NCI-H774 (cell line): ENCODE results near the gene BSPRY.
A peak's percentile ranks its signal among the peaks of the same experiment; 100 is the strongest.
"Not testable (repeated sequence)": the region's sequence is repeated elsewhere in the genome, so short reads cannot be mapped to it uniquely, and the experiment has no call there.

Experiments
- DNase-seq: peaks from one replicate; lab custom pipeline; 2025; lab: John Stamatoyannopoulos, UW

Gene BSPRY

DNA sequence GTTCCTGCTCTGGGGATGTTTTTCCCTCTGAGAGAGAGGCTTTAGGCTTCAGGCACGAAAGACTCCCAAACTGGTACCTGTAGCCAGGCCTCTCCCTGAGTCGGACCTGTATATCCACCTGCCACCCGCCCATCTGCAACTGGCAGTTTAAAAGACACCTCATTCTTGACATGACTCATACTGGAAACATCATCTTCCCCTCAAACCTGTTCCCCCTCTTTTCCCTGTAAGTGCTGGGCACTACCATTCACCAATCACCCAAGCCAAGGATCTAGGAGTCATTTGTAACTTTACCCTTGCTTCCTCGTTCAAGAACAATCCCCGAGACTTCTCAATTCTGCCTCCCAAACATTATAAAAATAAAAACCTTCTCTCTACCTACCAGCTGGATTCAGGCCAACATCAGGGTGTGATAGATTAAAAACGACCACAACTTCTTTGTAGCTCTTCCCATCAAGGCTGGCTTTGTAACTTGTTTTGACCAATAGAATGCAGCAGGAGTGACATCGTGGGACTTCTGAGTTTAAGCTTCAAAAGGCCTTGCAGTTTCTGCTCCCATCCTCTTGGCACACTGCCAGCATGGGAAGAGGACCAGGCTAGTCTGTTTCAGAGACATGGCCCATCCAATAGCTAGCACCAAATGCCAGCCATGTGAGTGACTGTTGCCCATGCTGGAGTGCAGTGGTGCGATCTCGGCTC lies 7.5 kb upstream of the BSPRY start:
- DNase-seq, result no peak

DNA sequence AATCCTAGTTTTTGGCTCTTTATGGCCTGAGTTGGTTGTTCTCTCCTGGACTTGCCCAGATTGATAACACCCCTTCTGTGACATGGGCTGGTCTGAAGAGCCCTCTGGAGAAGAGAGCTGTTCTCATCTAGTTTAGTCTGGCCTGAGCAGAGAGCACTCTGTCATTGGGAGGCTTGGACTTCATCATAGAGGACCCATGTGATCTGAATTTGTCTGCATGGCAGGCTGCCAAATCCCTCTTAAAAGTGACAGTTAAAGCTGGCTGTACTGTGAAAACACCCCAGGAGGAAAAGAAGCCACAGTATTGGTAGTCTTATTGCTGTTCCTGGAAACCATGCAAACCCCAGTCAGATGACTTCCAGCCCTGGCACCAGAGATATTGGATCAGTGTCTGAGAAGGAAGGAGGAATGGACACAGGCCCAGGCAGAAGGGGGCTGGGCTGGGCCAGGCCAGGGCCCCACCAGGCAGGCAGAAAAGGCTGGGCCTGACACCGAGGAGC lies 5.6 kb upstream of the BSPRY start:
- peak; percentile 59 for DNase-seq

DNA sequence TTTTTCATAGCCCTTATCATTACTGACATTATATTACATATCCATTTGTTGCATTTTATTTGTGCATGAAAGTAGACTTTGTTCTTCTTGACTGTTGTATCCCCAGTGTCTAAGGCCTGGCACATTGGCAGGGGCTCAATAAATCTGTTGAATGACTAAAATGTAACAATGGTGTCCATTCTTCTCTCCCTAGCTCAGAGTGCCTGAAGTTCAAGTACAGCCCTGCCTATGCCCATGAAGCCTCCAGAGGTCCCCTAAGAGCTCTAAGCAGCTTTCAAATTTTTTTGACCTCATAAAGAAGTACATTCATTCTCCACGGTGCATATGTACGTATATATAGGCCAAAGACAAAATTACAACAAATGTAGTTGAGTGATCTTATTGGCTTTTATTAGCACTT lies 4.2 kb upstream of the BSPRY start:
- DNase-seq, result no peak

DNA sequence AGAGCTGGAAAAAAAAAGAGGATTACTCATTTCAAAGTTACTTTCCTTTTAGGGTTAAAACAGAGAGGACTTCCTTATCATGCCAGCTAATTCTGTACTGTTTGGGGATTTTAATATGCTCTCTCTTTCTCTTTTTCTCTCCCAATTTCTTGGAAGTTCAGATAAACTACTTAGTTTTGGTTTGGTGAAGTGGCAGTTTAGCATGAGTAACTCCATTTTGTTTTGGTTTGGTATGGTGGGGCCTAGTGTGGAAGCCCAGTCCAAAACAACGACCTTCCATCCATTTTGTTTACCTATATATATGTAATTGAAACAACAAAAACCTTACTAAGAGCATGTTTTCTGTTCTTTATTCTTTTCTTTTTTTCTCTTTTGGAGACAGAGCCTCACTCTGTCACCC lies 3.7 kb upstream of the BSPRY start:
- DNase-seq, result no peak

DNA sequence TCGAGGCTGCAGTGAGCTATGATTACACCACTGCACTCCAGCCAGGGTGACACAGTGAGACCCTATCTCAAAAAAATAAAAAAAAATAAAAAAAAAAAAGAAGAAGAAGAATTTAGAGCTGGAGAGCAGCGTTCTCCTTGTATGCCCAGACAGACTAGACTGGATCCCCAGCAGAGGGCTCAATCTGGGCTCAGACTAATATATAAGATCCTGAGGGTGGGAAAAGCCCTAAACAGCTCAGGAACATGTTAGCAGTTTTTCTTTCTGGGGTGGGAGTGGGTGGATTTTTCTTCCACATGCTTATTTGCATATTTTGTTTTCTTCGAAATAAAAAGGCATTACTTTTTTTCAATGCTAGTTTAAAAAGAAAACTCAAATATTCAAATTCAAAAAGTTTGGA lies 904 bp upstream of the BSPRY start:
- DNase-seq, result no peak

DNA sequence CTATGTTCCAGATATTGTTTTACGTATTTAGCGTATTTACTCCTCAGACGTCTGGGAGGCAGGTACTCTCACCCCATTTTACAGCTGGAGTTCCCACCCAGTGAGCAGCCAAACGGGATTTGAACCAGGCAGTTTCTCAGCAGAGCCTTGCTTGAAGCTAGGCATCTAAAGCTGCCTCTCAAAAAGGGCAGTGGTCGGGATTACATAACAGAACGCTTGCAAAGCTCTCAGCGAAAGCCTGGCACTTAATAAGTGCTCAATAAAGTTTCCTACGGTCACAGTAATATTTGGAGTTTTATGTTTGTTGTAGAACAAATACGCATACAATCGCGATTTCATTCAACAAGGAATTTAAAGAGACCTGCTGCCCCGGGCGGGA lies 286 bp upstream of the BSPRY start:
- DNase-seq, result no peak

DNA sequence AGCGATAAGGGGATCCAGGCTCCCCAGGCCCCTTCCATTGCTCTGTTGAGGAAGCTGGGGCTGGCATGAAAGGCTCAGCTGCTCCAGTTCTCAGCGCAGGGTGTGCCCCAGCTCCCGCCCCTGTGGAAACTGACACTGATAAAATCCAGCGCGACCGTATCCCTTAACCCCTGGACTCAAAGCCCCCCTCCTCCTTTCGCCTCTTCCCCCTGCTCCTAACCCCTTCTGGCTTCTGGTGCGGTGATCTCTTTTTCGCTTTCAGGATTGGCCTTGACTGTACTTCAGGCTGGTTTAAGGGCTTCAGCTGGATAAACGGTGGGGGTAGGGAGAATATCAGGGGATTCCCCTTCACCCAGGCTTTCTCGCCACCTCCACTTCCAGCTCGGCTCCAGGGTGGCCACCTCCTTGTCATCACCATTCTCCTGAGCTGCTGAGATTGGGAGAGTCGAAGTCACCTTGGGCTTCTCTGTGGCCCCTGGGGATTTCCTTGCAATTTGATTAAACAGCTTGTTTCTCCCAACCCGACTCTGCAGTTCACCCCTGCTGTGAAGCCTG lies 843 bp downstream of the BSPRY start:
- DNase-seq, result no peak

DNA sequence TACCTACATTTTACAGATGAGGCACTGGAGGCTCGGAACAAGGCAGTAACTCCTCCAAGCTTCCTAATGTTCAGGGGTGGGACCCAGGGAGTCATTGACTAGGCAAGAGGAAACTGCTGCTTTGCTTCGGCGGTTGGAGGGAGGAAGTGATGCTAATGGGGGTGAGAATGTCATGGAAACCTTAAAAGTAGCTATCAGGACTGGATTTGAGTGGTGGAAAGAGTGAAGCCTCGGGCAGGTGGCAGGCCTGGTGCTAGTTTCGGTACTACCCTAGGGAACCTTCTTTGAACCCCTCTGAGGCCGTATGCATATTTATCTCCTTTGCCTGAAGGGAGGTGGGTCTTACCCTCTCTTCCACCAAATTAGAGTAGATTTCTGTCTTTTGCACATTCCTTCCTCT lies 1.6 kb downstream of the BSPRY start:
- DNase-seq, result no peak

DNA sequence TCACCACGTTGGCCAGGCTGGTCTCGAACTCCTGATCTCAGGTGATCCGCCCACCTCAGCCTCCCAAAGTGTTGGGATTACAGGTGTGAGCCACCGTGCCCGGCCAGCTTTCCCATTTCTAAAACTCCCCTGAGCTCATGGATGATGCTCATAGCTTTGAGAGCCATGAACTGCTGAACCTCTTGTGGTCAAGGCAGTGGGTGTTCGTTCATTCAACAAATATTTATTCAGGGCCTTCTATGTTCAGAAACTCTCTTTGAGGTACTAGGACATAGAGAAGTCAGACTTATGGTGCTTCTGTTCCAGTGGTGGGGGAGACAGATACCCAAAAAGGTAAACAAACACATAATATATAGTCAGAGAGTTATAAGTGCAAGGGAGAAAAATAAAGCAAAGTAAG lies 2.7 kb downstream of the BSPRY start:
- DNase-seq, result no peak

DNA sequence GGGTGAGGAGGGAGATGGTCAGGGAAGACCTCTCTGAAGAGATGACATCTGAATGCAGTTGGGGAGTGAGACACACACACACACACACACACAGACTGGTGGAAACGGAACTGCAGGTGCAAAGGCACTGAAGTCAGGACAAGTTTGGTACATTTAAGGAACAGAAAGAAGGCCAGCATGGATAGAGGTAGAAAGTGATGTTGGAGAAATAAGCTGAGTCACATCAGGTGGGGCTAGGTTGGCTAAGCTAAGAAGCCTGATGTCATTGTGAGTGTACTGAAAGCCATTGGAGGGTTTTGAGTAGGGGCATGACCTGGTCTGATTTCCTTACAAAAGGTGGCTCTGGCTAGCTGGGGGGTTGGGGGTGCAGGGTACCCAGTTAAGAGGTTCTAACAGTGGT lies 3.1 kb downstream of the BSPRY start:
- no peak for DNase-seq

DNA sequence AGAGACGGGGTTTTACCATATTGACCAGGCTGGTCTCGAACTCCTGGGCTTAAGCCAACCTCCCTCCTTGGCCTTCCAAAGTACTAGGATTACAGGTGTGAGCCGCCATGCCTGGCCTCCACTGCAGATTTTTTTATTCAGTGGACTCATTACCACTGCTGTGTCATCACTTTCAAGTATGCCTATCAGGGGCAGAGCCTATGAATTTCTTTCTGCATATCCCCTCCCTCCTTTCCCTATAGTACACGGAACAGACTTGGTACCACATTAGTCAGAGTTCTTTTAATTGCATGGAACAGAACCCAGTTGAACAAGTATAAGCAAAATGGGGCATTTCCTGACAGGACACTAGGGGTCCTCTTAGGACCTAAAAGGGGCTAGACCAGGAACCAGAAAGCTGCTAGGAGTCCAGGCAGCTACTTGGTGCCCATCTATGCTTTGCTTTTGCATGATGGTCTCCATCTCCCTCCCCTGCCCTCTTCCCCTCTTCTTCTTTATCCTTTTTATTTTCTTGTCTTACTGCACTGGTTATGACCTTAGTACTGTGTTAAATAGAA lies 5.8 kb downstream of the BSPRY start:
- DNase-seq, result no peak

DNA sequence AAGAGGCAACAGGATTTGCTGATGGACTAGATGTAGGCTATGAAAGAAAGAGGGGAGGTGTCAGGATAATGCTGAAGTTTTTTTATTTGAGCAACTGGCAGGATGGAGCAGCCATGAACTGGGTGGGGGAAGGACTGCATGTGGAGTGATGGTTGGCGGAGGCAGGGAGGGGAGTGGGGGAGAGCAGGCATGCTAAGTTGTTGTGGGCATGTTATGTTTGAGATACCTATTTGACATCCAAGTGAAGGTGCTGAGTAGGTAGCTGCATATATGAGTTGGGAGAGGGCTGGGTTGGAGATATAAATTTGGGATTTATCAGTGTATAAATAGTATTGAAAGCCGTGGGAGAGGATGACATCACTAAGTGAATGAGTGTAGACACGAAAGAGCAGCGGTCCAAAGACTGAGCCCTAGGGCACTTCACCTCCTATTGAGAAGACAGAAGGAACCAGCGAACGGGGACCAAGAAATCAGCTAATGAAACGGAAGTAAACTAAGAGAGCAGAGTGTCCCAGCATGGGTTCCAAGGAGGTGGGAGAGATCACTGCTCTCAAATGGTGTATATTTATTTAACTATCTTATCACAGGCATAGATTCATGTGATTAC lies 7.4 kb downstream of the BSPRY start:
- DNase-seq, result no peak

DNA sequence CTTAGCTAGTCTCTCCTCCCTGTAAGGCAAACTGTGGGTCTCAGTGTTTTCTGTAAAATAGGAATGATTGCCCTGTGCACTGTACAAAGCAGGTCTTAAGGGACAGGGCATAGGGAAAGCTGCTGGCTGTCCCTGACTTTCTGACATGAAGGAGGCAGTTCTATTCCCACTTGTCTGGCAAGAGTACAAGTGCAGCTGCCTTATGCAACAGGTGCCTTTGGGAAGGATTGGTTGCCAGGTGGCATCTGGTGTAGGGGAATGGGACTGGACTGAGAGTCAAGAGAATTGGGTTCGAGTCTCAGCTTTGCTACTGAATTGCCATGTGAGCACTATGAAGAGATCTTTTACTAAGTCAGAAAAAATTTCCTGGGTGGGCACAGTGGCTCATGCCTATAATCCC lies 10.0 kb downstream of the BSPRY start:
- no peak for DNase-seq

DNA sequence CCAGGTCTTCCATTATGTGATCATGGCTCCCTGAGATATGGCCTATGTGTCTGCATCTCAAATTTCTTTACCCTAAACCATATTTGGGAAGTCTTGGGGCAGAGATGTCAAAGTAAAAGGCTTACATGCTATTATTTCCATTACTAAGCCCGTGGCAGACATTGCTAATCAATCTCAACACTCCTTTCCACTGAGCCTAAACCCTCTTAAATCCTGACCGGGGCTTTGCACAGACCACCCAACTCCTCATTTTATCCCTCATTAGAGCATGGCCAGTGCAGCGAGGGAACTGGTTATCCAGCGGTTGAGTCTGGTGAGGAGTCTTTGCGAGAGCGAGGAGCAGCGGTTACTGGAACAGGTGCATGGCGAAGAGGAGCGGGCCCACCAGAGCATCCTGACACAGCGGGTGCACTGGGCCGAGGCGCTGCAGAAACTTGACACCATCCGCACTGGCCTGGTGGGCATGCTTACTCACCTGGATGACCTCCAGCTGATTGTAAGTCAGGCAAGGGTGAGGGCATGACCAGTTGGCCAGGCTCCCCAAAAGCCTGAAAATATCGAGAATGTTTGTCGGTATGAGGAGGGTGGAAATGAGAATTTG lies 11.0 kb downstream of the BSPRY start:
- no peak for DNase-seq

DNA sequence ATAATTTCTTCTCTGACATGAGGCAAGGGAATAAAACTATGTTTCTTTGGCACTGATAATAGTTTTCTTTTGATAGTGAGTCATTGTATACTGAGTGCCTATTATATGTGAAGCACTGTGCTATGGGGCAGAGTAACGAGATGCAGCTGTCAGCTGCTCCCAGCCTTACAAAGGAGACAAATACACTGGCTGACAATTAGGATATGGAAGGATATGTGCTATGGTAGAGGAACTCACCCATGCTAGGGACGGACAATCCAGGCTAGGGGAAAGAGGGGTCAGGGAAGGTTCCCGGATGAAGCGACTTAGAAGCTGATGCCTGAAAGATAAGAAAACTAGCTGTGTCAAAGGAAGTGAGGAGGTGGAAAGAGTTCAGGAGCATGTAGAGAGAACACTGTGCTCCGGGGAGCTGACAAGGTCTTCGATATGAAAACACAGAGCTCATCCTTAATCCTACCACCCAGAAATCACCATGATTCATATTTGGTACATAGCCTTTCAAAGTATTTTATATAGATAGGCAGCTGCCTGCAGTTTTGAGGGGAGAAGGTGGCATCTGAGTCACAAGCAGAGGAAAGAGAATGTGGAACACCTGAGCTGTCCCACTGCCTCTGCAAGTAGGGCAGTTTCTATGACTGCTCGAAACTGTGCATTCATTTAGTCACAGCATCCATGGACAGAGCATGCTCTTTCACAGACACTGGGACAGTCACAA lies 12.1 kb downstream of the BSPRY start:
- peak; percentile 12 for DNase-seq

DNA sequence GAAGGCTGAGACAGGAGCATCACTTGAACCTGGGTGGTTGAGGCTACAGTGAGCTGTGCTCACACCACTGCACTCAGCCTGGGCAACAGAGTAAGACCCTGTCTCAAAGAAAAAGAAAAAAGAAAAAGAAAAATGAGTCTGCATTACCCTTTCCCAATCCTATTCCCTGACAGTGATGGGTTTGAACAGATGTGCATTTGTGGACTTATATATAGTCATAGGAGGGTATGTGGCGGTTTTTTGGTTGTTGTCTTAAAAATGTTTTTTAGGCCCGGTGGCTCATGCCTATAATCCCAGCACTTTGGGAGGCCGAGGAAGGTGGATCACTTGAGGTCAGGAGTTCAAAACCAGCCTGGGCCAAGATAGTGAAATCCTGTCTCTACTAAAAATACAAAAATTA lies 14.0 kb downstream of the BSPRY start:
- no peak for DNase-seq

DNA sequence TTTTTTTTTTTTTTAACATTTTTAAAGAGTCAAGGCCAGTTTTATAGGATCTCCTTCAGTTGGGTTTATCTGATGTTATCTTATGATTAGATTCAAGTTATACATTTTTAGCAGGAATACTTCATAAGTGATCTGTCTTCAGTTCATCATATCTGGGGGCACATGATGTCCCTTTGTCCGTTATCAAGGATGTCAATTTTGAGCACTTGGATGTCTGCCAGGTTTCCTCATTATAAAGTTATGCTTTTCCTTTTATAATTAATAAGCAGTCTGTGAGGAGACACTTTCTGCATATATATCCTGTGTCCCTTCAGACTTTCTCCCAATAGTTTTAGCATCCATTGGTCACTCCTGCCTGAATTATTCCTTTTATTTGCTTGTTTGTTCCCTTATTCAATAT lies 15.6 kb downstream of the BSPRY start:
- DNase-seq, result no peak

DNA sequence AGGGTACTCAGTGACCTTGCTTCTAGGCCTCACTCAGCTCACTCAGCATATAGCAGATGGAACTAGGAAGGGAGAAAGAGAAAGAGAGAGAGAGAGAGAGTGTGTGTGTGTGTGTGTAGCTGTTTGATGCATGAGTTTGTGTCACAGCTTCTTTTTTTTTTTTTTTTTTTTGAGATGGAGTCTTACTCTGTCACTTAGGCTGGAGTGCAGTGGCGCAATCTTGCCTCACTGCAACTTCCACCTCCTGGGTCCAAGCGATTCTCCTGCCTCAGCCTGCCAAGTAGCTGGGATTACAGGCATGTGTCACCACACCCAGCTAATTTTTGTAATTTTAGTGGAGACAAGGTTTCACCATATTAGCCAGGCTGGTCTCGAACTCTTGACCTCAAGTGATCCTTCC lies 16.3 kb downstream of the BSPRY start:
- not testable (repeated sequence) for DNase-seq

DNA sequence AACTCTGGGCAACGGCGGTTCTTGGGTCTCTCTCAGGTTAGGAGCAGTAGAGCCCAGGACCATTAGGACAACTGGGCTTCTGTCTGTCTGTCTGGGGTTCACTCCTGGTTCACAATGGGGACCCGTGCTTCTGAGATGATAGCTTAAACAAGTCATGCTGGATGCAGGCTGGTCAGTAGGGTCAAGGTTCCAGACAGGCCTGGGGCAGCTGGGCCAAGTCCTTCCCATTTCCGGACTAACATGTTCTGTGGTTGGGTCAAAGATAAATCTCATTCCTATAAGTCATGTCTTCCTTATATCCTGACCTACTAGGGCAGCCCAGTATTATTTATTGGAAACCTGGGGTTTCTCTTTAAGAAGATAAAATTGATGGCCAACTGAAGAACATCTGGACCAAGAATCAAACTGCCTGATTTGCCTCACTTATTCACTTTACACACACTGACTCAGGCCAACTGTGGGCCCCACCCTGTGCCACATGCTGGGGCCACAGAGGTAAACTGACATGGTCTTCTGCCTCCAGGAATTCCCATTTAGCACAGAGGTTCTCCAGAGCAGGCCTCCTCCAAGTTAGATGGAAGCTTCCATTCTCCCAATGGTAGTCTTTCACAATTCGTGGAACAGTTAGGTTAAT lies 19.1 kb downstream of the BSPRY start:
- DNase-seq, result no peak

DNA sequence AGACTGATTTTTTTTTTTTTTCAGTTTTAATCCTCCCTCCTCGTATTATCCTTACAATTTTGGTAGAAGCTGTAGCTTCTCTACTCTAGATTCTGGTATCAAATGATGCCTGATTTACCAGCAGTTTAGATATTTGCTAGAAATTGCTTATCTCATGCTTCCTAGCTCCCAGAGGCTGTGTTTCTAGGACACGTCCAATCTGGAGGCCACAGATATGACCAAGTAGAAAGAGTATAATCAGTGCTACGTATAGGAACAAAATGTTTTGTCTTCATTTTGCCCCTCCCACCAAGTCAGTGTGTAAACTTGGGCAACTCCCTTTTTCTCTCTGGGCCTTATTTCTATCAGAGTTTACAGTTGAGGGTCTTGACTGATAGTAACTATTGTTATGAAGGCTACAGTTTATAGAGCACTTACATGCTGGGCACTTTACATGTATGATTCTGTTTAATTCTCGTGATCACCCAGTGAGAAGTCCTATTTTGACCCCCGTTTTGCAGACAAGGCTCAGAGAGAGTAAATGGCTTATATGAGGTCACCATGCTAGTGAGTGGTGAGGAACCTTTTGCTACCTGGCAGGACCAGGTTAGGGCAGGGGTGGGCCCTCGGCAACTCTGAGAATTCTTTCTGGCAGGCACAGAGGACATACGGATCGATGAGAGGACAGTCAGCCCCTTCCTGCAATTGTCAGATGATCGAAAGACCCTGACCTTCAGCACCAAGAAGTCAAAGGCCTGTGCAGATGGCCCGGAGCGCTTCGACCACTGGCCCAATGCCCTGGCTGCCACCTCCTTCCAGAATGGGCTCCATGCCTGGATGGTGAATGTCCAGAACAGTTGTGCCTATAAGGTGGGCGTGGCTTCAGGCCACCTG lies 19.9 kb downstream of the BSPRY start:
- DNase-seq, result no peak

DNA sequence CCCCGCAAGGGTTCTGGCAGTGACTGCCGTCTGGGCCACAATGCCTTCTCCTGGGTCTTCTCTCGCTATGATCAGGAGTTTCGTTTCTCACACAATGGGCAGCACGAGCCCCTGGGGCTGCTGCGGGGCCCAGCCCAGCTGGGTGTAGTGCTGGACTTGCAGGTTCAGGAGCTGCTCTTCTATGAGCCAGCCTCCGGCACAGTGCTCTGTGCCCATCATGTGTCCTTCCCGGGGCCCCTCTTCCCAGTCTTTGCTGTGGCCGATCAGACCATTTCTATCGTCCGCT lies 20.5 kb downstream of the BSPRY start:
- no peak for DNase-seq
